ENCODE data around the gene PNMT. TPM values are rescaled to one million over a fixed set of nuclear protein-coding genes. Genes with fewer than 3 reads are reported as not detected.
"Not testable (repeated sequence)": the region's sequence is repeated elsewhere in the genome, so short reads cannot be mapped to it uniquely, and the experiment has no call there.

PNMT gene
- total RNA-seq, 1 donor = not detected

DNA sequence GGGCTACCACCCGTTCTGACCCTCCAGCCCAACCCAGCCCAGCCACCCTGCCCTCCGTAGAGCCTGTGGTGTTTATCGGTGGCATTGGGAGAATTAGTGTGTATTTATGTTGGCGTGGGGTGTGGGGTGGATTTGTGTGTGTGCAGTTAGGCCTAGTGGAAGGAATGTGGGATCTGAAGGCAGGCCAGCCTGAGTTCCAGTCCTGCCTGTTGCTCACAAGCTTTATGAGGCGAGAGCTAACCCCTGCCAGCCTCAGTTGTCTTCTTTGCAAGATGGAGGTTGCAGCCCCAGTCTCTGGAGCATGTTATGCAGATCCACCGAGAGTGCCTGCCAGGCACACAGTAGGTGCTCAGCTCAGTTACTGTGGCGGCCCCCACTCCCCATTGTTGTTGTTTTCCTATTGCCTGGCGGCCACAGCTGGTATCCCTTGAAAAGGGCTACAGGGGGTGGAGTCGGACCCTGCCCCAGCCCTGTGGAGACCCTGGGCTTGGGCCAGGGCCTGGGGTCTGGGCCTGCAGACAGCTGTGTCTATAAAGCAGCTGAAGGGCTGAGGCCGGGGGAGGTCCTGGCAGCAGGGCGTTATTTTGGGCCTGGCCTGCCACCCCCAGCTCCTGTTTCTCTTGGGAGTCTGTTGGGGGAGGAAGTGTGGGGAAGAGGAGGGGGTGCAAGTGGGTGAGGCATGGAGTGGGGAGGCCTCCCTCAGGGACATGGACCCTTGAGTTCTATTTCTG is 36.7 kb downstream of the PNMT start:
- TF ChIP-seq, protein P1, sequence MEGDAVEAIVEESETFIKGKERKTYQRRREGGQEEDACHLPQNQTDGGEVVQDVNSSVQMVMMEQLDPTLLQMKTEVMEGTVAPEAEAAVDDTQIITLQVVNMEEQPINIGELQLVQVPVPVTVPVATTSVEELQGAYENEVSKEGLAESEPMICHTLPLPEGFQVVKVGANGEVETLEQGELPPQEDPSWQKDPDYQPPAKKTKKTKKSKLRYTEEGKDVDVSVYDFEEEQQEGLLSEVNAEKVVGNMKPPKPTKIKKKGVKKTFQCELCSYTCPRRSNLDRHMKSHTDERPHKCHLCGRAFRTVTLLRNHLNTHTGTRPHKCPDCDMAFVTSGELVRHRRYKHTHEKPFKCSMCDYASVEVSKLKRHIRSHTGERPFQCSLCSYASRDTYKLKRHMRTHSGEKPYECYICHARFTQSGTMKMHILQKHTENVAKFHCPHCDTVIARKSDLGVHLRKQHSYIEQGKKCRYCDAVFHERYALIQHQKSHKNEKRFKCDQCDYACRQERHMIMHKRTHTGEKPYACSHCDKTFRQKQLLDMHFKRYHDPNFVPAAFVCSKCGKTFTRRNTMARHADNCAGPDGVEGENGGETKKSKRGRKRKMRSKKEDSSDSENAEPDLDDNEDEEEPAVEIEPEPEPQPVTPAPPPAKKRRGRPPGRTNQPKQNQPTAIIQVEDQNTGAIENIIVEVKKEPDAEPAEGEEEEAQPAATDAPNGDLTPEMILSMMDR (IDR thresholded peaks at IDR 0.05; ENCODE audit: insufficient read depth, low read length) = peak; percentile 52
- peak; percentile 64 for DNase-seq (ENCODE audit: low read depth)
- no peak overlapping the region for H3K4me3 ChIP-seq (ENCODE audit: low read depth, low read length)

DNA sequence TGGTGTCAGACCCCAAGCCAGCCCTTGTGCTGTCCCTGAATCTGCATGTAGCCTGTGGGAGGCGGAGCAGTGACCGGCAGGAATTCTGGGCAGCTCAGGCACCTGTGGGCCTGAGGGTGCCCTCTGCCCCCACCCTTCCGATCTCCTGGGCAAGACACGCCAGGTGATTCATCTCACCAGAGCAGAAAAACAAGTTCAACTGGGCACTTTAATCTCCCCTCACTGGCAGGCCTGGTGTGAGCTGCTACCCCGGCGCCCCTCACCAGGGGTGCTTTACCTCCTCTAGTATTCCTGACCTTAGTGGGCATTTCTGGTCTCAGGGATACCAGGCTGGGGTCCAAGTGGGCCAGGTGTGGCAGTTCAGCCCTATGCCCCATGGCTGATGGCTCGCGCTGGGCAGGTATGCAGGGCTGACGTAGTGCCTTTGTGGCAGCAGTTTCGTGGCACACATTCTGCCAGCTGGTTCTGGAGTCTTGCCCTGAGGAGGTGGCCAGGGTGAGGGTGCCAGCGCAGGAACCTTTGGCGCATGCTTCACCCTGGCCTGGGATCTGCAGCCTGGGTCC is 37.6 kb downstream of the PNMT start:
- TF ChIP-seq, protein P1 (IDR thresholded peaks at IDR 0.05; ENCODE audit: insufficient read depth, low read length) = no peak
- DNase-seq (ENCODE audit: low read depth) = no peak
- H3K4me3 ChIP-seq (ENCODE audit: low read depth, low read length) = no peak overlapping the region

DNA sequence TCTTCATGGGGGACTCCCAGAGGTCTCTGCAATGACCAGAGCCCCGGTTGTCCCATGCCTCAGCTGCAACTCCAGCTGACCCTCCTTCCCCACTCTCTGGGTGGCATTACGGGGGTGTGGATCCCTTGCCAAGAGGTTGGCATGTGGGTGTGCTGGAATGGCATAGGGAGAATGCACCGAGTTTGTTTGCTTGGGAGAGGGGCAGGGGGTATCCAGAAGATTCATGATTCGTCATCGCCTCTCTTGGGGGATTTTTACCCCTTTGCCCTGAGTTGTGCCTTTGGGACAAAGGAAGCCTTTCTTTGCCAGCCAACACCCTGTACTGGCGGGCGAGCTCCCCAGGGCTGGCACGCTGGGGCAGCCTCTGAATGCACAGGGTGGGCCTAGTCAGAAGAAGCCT is 38.1 kb downstream of the PNMT start:
- no peak overlapping the region for H3K4me3 ChIP-seq (ENCODE audit: low read depth, low read length)
- DNase-seq (ENCODE audit: low read depth) = no peak
- TF ChIP-seq, protein P1 (IDR thresholded peaks at IDR 0.05; ENCODE audit: insufficient read depth, low read length) = no peak

DNA sequence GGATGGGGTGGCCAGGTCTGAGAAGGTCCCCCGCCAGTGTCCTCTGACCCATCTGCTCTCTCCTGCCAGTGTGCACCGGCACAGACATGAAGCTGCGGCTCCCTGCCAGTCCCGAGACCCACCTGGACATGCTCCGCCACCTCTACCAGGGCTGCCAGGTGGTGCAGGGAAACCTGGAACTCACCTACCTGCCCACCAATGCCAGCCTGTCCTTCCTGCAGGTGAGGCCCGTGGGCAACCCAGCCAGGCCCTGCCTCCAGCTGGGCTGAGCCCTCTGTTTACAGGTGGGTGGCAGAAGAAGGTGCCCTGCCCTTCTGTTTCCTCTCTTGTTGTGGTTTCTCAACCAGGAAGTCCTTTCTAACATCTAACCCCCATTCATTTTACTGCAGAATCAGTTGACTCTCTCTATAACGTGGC is 38.7 kb downstream of the PNMT start:
- no peak overlapping the region for H3K4me3 ChIP-seq (ENCODE audit: low read depth, low read length)
- DNase-seq (ENCODE audit: low read depth) = no peak
- TF ChIP-seq, protein P1 (IDR thresholded peaks at IDR 0.05; ENCODE audit: insufficient read depth, low read length) = no peak

DNA sequence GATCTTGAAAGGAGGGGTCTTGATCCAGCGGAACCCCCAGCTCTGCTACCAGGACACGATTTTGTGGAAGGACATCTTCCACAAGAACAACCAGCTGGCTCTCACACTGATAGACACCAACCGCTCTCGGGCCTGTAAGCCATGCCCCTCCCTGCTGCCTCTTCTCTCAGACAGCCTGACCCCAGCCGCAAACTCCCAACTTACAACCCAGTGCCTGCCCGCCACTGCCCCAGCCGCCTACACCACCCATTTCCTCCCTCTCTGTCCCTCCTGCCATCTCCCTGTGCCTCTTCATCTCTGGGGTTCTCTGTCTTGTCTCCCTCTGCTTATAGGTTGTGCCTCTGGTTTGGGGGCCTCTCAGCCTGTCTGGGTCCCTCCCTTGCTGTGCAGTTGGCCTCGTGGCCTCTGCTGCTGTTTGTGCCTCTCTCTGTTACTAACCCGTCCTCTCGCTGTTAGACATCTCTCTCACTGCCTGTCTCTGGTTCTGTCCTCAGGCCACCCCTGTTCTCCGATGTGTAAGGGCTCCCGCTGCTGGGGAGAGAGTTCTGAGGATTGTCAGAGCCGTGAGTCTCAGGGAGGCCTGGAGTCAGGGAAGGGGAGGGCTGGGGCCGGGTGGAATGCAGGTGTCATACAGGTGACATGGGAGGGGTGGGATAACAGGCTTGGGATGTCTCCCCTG is 41.2 kb downstream of the PNMT start:
- TF ChIP-seq, protein P1 (IDR thresholded peaks at IDR 0.05; ENCODE audit: insufficient read depth, low read length) = no peak
- DNase-seq (ENCODE audit: low read depth) = no peak
- no peak overlapping the region for H3K4me3 ChIP-seq (ENCODE audit: low read depth, low read length)

DNA sequence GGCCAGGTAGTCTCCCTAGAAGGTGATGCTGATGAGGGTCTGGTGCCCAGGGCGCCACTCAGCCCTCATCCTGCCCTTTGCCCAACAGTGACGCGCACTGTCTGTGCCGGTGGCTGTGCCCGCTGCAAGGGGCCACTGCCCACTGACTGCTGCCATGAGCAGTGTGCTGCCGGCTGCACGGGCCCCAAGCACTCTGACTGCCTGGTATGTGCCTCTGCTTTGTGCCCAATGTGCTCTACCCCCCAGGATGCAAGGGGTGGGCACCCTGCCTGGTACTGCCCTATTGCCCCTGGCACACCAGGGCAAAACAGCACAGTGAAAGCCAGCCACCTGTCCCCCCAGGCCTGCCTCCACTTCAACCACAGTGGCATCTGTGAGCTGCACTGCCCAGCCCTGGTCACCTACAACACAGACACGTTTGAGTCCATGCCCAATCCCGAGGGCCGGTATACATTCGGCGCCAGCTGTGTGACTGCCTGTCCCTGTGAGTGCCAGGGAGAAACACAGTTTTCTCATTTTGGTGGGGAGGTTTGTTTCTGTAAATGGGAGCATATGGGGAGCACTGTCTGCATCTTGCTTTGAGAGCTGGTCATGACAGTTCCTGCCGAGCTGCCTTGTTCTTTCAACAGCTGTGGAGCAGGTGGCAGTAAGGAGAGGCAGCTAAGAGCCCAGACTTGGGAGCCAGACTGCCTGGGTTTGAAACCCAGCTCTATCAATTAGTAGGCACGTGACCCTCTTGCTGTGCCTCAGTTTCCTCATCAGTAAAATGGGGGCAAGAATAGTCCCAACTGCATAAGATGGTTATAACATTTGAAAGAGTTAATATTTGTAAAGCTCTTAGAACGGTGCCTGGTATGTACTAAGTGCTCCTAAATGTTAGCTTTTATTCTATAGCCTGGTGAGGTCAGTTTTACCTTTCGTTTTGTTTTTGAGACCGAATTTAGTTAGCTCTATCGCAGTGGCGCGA is 42.0 kb downstream of the PNMT start:
- no peak for DNase-seq (ENCODE audit: low read depth)
- TF ChIP-seq, protein P1 (IDR thresholded peaks at IDR 0.05; ENCODE audit: insufficient read depth, low read length) = no peak
- H3K4me3 ChIP-seq (ENCODE audit: low read depth, low read length) = no peak overlapping the region

DNA sequence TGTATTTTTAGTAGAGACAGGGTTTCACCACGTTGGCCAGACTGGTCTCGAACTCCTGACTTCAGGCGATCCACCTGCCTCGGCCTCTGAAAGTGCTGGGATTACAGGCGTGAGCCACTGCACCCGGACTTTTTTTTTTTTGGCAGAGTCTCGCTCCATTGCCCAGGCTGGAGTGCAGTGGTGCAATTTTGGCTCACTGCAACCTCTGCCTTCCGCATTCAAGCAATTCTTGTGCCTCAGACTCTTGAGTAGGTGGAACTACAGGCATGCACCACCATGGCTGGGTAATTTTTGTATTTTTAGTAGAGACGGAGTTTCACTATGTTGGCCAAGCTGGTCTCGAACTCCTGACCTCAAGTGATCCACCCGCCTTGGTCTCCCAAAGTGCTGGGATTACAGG is 42.8 kb downstream of the PNMT start:
- H3K4me3 ChIP-seq (ENCODE audit: low read depth, low read length); DNase-seq (ENCODE audit: low read depth): not testable (repeated sequence)
